Measurements from ENCODE around the gene XRN2.

The XRN2 gene

GRCh38 chr20:21324126-21324525, 21.0 kb downstream of the XRN2 start:
- H3K27ac ChIP-seq (ENCODE audit: low read depth, low read length, severe bottlenecking): no peak overlapping the region
- H3K4me3 ChIP-seq (ENCODE audit: extremely low read depth, insufficient read depth, low read length, poor library complexity, severe bottlenecking): no peak overlapping the region
- WGBS, 2 experiments (ENCODE audit: insufficient coverage in 2 of 2): 80% methylated on average over 1 of the region's 2 CpGs; no CpG with 5 or more reads in 1 of the 2 experiments
- H3K36me3 ChIP-seq (ENCODE audit: control insufficient read depth, insufficient read depth, low read length): peaks cover 14% of the 10 kb centered on the region
- peaks cover 11% of the 10 kb centered on the region for H3K9me3 ChIP-seq (ENCODE audit: control insufficient read depth, low read length)
- peaks cover 28% of the 10 kb centered on the region for H3K4me1 ChIP-seq (ENCODE audit: control insufficient read depth, insufficient read depth, low read length, poor library complexity, severe bottlenecking)

- 87 to 100% methylated on average over 1 of the region's 1 CpG for WGBS, 2 experiments (ENCODE audit: insufficient coverage in 2 of 2)
- Histone ChIP-seq H3K36me3 (ENCODE audit: control insufficient read depth, insufficient read depth, low read length) (peaks cover 21% of the 10 kb centered on the region), H3K4me3 (ENCODE audit: extremely low read depth, insufficient read depth, low read length, poor library complexity, severe bottlenecking) (no peak overlapping the region), H3K27ac (ENCODE audit: low read depth, low read length, severe bottlenecking) (peak overlapping the region; percentile 29), H3K9me3 (ENCODE audit: control insufficient read depth, low read length) (peaks cover 11% of the 10 kb centered on the region), H3K4me1 (ENCODE audit: control insufficient read depth, insufficient read depth, low read length, poor library complexity, severe bottlenecking) (peaks cover 28% of the 10 kb centered on the region)
Observed at GRCh38 chr20:21325296-21325695, 22.2 kb downstream of the XRN2 start.

- Histone ChIP-seq H3K4me3 (ENCODE audit: extremely low read depth, insufficient read depth, low read length, poor library complexity, severe bottlenecking) (no peak overlapping the region), H3K27ac (ENCODE audit: low read depth, low read length, severe bottlenecking) (no peak overlapping the region), H3K4me1 (ENCODE audit: control insufficient read depth, insufficient read depth, low read length, poor library complexity, severe bottlenecking) (peaks cover 28% of the 10 kb centered on the region), H3K36me3 (ENCODE audit: control insufficient read depth, insufficient read depth, low read length) (peaks cover 34% of the 10 kb centered on the region), H3K9me3 (ENCODE audit: control insufficient read depth, low read length) (peaks cover 6% of the 10 kb centered on the region)
- WGBS, 2 experiments (ENCODE audit: insufficient coverage in 2 of 2): no CpG with 5 or more reads among the region's 1 CpG
Observed at GRCh38 chr20:21326700-21327099, 23.6 kb downstream of the XRN2 start.

- Histone ChIP-seq H3K9me3 (ENCODE audit: control insufficient read depth, low read length) (no peaks in the 10 kb centered on the region), H3K4me1 (ENCODE audit: control insufficient read depth, insufficient read depth, low read length, poor library complexity, severe bottlenecking) (no peaks in the 10 kb centered on the region), H3K4me3 (ENCODE audit: extremely low read depth, insufficient read depth, low read length, poor library complexity, severe bottlenecking) (no peak overlapping the region), H3K36me3 (ENCODE audit: control insufficient read depth, insufficient read depth, low read length) (peaks cover 98% of the 10 kb centered on the region), H3K27ac (ENCODE audit: low read depth, low read length, severe bottlenecking) (no peak overlapping the region)
- WGBS, 2 experiments (ENCODE audit: insufficient coverage in 2 of 2): 89 to 100% methylated on average over 2 of the region's 2 CpGs
Observed at GRCh38 chr20:21336455-21337151, 33.5 kb downstream of the XRN2 start.

GRCh38 chr20:21338291-21338690, 35.2 kb downstream of the XRN2 start:
- no peak overlapping the region for H3K4me3 ChIP-seq (ENCODE audit: extremely low read depth, insufficient read depth, low read length, poor library complexity, severe bottlenecking)
- no peaks in the 10 kb centered on the region for H3K9me3 ChIP-seq (ENCODE audit: control insufficient read depth, low read length)
- 83% methylated on average over 1 of the region's 4 CpGs; no CpG with 5 or more reads in 1 of the 2 experiments for WGBS, 2 experiments (ENCODE audit: insufficient coverage in 2 of 2)
- no peak overlapping the region for H3K27ac ChIP-seq (ENCODE audit: low read depth, low read length, severe bottlenecking)
- peaks cover 87% of the 10 kb centered on the region for H3K36me3 ChIP-seq (ENCODE audit: control insufficient read depth, insufficient read depth, low read length)
- H3K4me1 ChIP-seq (ENCODE audit: control insufficient read depth, insufficient read depth, low read length, poor library complexity, severe bottlenecking): no peaks in the 10 kb centered on the region

- H3K4me3 ChIP-seq (ENCODE audit: extremely low read depth, insufficient read depth, low read length, poor library complexity, severe bottlenecking): no peak overlapping the region
- no peak overlapping the region for H3K27ac ChIP-seq (ENCODE audit: low read depth, low read length, severe bottlenecking)
- H3K9me3 ChIP-seq (ENCODE audit: control insufficient read depth, low read length): no peaks in the 10 kb centered on the region
- no peaks in the 10 kb centered on the region for H3K4me1 ChIP-seq (ENCODE audit: control insufficient read depth, insufficient read depth, low read length, poor library complexity, severe bottlenecking)
- peaks cover 75% of the 10 kb centered on the region for H3K36me3 ChIP-seq (ENCODE audit: control insufficient read depth, insufficient read depth, low read length)
- WGBS, 2 experiments (ENCODE audit: insufficient coverage in 2 of 2): 88% methylated on average over 1 to 2 of the region's 3 CpGs
Observed at GRCh38 chr20:21339499-21339898, 36.4 kb downstream of the XRN2 start.

GRCh38 chr20:21340991-21341697, 38.0 kb downstream of the XRN2 start:
- H3K4me3 ChIP-seq (ENCODE audit: extremely low read depth, insufficient read depth, low read length, poor library complexity, severe bottlenecking): no peak overlapping the region
- H3K36me3 ChIP-seq (ENCODE audit: control insufficient read depth, insufficient read depth, low read length): peaks cover 66% of the 10 kb centered on the region
- WGBS, 2 experiments (ENCODE audit: insufficient coverage in 2 of 2): 60 to 67% methylated on average over 1 of the region's 3 CpGs
- no peaks in the 10 kb centered on the region for H3K4me1 ChIP-seq (ENCODE audit: control insufficient read depth, insufficient read depth, low read length, poor library complexity, severe bottlenecking)
- no peak overlapping the region for H3K27ac ChIP-seq (ENCODE audit: low read depth, low read length, severe bottlenecking)
- no peaks in the 10 kb centered on the region for H3K9me3 ChIP-seq (ENCODE audit: control insufficient read depth, low read length)

GRCh38 chr20:21342656-21343345, 39.7 kb downstream of the XRN2 start:
- Histone ChIP-seq H3K4me1 (ENCODE audit: control insufficient read depth, insufficient read depth, low read length, poor library complexity, severe bottlenecking) (no peaks in the 10 kb centered on the region), H3K9me3 (ENCODE audit: control insufficient read depth, low read length) (no peaks in the 10 kb centered on the region), H3K36me3 (ENCODE audit: control insufficient read depth, insufficient read depth, low read length) (peaks cover 56% of the 10 kb centered on the region), H3K4me3 (ENCODE audit: extremely low read depth, insufficient read depth, low read length, poor library complexity, severe bottlenecking) (no peak overlapping the region), H3K27ac (ENCODE audit: low read depth, low read length, severe bottlenecking) (no peak overlapping the region)
- no CpG with 5 or more reads among the region's 4 CpGs for WGBS, 2 experiments (ENCODE audit: insufficient coverage in 2 of 2)

GRCh38 chr20:21344206-21344900, 41.2 kb downstream of the XRN2 start:
- WGBS, 2 experiments (ENCODE audit: insufficient coverage in 2 of 2): no CpG with 5 or more reads among the region's 5 CpGs
- peaks cover 55% of the 10 kb centered on the region for H3K36me3 ChIP-seq (ENCODE audit: control insufficient read depth, insufficient read depth, low read length)
- no peaks in the 10 kb centered on the region for H3K9me3 ChIP-seq (ENCODE audit: control insufficient read depth, low read length)
- no peak overlapping the region for H3K27ac ChIP-seq (ENCODE audit: low read depth, low read length, severe bottlenecking)
- H3K4me3 ChIP-seq (ENCODE audit: extremely low read depth, insufficient read depth, low read length, poor library complexity, severe bottlenecking): no peak overlapping the region
- H3K4me1 ChIP-seq (ENCODE audit: control insufficient read depth, insufficient read depth, low read length, poor library complexity, severe bottlenecking): no peaks in the 10 kb centered on the region

- Histone ChIP-seq H3K27ac (ENCODE audit: low read depth, low read length, severe bottlenecking) (no peak overlapping the region), H3K4me3 (ENCODE audit: extremely low read depth, insufficient read depth, low read length, poor library complexity, severe bottlenecking) (no peak overlapping the region), H3K9me3 (ENCODE audit: control insufficient read depth, low read length) (no peaks in the 10 kb centered on the region), H3K36me3 (ENCODE audit: control insufficient read depth, insufficient read depth, low read length) (peaks cover 51% of the 10 kb centered on the region), H3K4me1 (ENCODE audit: control insufficient read depth, insufficient read depth, low read length, poor library complexity, severe bottlenecking) (no peaks in the 10 kb centered on the region)
- no CpG with 5 or more reads among the region's 1 CpG for WGBS, 2 experiments (ENCODE audit: insufficient coverage in 2 of 2)
Observed at GRCh38 chr20:21344961-21345360, 41.8 kb downstream of the XRN2 start.

Measured in mesodermal cell (in vitro differentiated cells).